ENCODE results near the gene TRPM3.

DNA sequence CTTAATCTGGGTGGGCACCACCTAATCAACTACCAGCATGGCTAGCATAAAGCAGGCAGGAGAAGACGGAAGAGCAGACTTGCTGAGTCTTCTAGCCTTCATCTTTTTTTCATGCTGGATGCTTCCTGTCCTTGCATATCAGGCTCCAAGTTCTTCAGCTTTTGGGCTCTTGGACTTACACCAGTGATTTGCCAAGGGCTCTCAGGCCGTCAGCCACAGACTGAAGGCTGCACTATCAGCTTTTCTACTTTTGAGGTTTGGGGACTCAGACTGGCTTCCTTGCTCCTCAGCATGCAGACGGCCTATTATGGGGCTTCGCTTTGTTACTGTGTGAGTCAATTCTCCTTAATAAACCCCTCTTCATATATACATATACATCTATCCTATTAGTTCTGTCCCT, 180.2 kb downstream of the TRPM3 start:
- no peak for TF ChIP-seq EZH2 (IDR thresholded peaks at IDR 0.05; ENCODE audit: borderline replicate concordance, insufficient read depth, low read depth, low read length, poor library complexity, severe bottlenecking)
- TF ChIP-seq, protein P1, sequence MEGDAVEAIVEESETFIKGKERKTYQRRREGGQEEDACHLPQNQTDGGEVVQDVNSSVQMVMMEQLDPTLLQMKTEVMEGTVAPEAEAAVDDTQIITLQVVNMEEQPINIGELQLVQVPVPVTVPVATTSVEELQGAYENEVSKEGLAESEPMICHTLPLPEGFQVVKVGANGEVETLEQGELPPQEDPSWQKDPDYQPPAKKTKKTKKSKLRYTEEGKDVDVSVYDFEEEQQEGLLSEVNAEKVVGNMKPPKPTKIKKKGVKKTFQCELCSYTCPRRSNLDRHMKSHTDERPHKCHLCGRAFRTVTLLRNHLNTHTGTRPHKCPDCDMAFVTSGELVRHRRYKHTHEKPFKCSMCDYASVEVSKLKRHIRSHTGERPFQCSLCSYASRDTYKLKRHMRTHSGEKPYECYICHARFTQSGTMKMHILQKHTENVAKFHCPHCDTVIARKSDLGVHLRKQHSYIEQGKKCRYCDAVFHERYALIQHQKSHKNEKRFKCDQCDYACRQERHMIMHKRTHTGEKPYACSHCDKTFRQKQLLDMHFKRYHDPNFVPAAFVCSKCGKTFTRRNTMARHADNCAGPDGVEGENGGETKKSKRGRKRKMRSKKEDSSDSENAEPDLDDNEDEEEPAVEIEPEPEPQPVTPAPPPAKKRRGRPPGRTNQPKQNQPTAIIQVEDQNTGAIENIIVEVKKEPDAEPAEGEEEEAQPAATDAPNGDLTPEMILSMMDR (IDR thresholded peaks at IDR 0.05): no peak
